OCI-LY1 (cell line): ENCODE data around the gene TESK2.

Source experiments
- H2AFZ ChIP-seq: fragments of 200-600 bp; sonication (generic), shearing (Covaris generic); 2 replicates; pipeline ENCODE4 v1.6.0; 2014; ENCODE audit warnings: antibody characterized with exemption, mild to moderate bottlenecking, low read length
- H3F3A ChIP-seq: fragments of 200-600 bp; sonication (generic), shearing (Covaris generic); 2 replicates; pipeline ENCODE4 v1.6.0; 2014; ENCODE audit warnings: mild to moderate bottlenecking, antibody characterized with exemption, low read length, moderate library complexity; ENCODE audit not compliant: insufficient read depth
- H3K27ac ChIP-seq: fragments of 200-600 bp; sonication (generic); 2 replicates; pipeline ENCODE4 v1.5.1; 2014; ENCODE audit warnings: low read length, mixed run types, mild to moderate bottlenecking, low read depth; ENCODE audit not compliant: poor library complexity, severe bottlenecking
- H3K27me3 ChIP-seq: fragments of 200-600 bp; sonication (generic); 2 replicates; pipeline ENCODE4 v1.6.0; 2014; ENCODE audit warnings: antibody characterized with exemption, mild to moderate bottlenecking, low read length, moderate library complexity; ENCODE audit not compliant: insufficient read depth
- H3K36me3 ChIP-seq: fragments of 200-600 bp; sonication (generic); 2 replicates; pipeline ENCODE4 v1.6.1; 2014; ENCODE audit warnings: mild to moderate bottlenecking, antibody characterized with exemption, low read length, moderate library complexity, mixed read lengths; ENCODE audit not compliant: insufficient read depth
- H3K4me1 ChIP-seq: fragments of 200-600 bp; sonication (generic); 2 replicates; pipeline ENCODE4 v1.5.1; 2014; ENCODE audit warnings: mild to moderate bottlenecking, low read length, moderate library complexity; ENCODE audit not compliant: insufficient read depth, severe bottlenecking
- H3K4me2 ChIP-seq: fragments of 200-600 bp; sonication (generic), shearing (Covaris generic); 2 replicates; pipeline ENCODE4 v1.6.1; 2014; ENCODE audit warnings: low read length
- H3K4me3 ChIP-seq: fragments of 200-600 bp; sonication (generic); 2 replicates; pipeline ENCODE4 v1.5.1; 2014; ENCODE audit warnings: low read length, low read depth, mild to moderate bottlenecking, mixed read lengths; ENCODE audit not compliant: poor library complexity, severe bottlenecking
- H3K79me2 ChIP-seq: fragments of 200-600 bp; shearing (Covaris generic); 2 replicates; pipeline ENCODE4 v1.6.1; 2016; ENCODE audit warnings: mixed run types, low read length, mixed read lengths; ENCODE audit not compliant: insufficient read depth
- H3K9ac ChIP-seq: fragments of 200-600 bp; sonication (generic), shearing (Covaris generic); 2 replicates; pipeline ENCODE4 v1.6.1; 2014; ENCODE audit warnings: mild to moderate bottlenecking, low read length, mixed read lengths
- H3K9me2 ChIP-seq: fragments of 200-600 bp; sonication (generic), shearing (Covaris generic); 2 replicates; pipeline ENCODE4 v1.6.1; 2014; ENCODE audit warnings: low read depth, mild to moderate bottlenecking, low read length, mixed read lengths
- H3K9me3 ChIP-seq: fragments of 200-600 bp; shearing (Covaris generic); 2 replicates; pipeline ENCODE4 v1.6.1; 2014; ENCODE audit warnings: low read length, mixed read lengths
- H4K20me1 ChIP-seq: fragments of 200-600 bp; sonication (generic), shearing (Covaris generic); 2 replicates; pipeline ENCODE4 v1.6.0; 2016; ENCODE audit warnings: mild to moderate bottlenecking, low read length; ENCODE audit not compliant: insufficient read depth
- EZH2 ChIP-seq: fragments of 200-600 bp; sonication (generic), shearing (Covaris generic); IDR thresholded peaks from 2 replicates; pipeline ENCODE4 v1.8.0; 2017; ENCODE audit warnings: borderline replicate concordance, mixed run types, mild to moderate bottlenecking, antibody characterized with exemption, low read length, moderate library complexity, mixed read lengths
- TF ChIP-seq, protein P1 (sequence below): fragments of 200-600 bp; sonication (generic), shearing (Covaris generic); IDR thresholded peaks from 2 replicates; pipeline ENCODE4 v1.5.1; 2017; ENCODE audit warnings: mild to moderate bottlenecking, antibody characterized with exemption, low read length, moderate library complexity, mixed read lengths

Gene TESK2

DNA sequence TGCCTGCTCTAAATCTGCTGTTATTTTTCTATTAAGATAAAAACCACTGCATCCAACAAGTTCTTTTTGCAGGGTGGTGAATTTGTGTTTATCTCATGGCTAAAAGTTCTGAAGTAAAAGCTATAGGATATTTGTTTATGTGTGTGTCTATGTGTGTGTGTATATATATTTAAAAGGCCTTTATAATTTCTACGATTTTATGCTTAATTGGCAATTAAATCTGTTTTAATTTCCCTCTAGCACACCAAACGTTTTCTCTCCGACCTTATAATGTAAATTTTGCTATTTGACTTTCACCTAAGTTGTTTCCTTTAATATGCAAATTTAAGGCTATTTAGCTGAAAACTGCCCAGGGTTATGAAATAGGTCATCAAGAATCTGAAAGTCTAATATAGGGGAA, 184.1 kb downstream of the TESK2 start:
- H3K27me3 ChIP-seq, result no peaks in the 10 kb centered on the region
- H3K4me1 ChIP-seq, result peaks cover 40% of the 10 kb centered on the region
- H3K9ac ChIP-seq, result no peak overlapping the region; the same call in 1 of the 2 replicates
- H3K4me2 ChIP-seq, result peak overlapping the region; percentile 46; the same call in 1 of the 2 replicates
- no peak overlapping the region for H3K4me3 ChIP-seq
- H4K20me1 ChIP-seq, result no peaks in the 10 kb centered on the region
- no peaks in the 10 kb centered on the region for H3K9me3 ChIP-seq
- no peak for TF ChIP-seq EZH2
- TF ChIP-seq, protein P1, sequence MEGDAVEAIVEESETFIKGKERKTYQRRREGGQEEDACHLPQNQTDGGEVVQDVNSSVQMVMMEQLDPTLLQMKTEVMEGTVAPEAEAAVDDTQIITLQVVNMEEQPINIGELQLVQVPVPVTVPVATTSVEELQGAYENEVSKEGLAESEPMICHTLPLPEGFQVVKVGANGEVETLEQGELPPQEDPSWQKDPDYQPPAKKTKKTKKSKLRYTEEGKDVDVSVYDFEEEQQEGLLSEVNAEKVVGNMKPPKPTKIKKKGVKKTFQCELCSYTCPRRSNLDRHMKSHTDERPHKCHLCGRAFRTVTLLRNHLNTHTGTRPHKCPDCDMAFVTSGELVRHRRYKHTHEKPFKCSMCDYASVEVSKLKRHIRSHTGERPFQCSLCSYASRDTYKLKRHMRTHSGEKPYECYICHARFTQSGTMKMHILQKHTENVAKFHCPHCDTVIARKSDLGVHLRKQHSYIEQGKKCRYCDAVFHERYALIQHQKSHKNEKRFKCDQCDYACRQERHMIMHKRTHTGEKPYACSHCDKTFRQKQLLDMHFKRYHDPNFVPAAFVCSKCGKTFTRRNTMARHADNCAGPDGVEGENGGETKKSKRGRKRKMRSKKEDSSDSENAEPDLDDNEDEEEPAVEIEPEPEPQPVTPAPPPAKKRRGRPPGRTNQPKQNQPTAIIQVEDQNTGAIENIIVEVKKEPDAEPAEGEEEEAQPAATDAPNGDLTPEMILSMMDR, result no peak
- peak overlapping the region; percentile 69 for H3K27ac ChIP-seq
- H3F3A ChIP-seq, result no peaks in the 10 kb centered on the region
- no peaks in the 10 kb centered on the region for H3K9me2 ChIP-seq
- H2AFZ ChIP-seq, result 0 out of 2 replicates have a peak overlapping the region, but pooled peaks have one; percentile 34
- H3K36me3 ChIP-seq, result no peaks in the 10 kb centered on the region
- H3K79me2 ChIP-seq, result no peaks in the 10 kb centered on the region

DNA sequence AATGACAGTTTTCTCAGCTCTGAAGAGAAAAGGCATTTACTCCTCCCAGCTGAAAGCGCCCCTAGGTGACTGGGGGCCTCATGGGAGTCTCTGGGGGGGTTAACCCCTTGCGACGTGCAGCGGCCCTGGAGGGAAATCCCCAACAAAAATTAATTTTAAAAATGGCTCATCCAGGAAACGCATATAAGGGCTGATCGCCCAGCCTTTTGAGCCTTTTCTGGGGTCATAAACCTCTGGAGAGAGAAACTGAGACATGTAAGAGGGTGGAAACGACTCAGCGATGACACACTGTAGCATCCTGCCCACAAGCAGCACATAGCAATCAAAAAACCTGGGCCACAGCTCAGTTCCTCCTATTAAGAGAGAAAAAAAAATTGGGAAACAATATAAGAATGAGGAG, 184.6 kb downstream of the TESK2 start:
- no peak overlapping the region; the same call in 1 of the 2 replicates for H2AFZ ChIP-seq
- H3K9ac ChIP-seq, result peak overlapping the region; percentile 22
- H3F3A ChIP-seq, result no peaks in the 10 kb centered on the region
- no peaks in the 10 kb centered on the region for H3K27me3 ChIP-seq
- no peaks in the 10 kb centered on the region for H3K9me3 ChIP-seq
- TF ChIP-seq EZH2, result no peak
- TF ChIP-seq, protein P1, result no peak
- no peaks in the 10 kb centered on the region for H4K20me1 ChIP-seq
- H3K4me2 ChIP-seq, result peak overlapping the region; percentile 46
- no peaks in the 10 kb centered on the region for H3K9me2 ChIP-seq
- no peaks in the 10 kb centered on the region for H3K36me3 ChIP-seq
- H3K4me3 ChIP-seq, result peak overlapping the region; percentile 9
- no peaks in the 10 kb centered on the region for H3K79me2 ChIP-seq
- peak overlapping the region; percentile 69 for H3K27ac ChIP-seq
- H3K4me1 ChIP-seq, result peaks cover 40% of the 10 kb centered on the region

DNA sequence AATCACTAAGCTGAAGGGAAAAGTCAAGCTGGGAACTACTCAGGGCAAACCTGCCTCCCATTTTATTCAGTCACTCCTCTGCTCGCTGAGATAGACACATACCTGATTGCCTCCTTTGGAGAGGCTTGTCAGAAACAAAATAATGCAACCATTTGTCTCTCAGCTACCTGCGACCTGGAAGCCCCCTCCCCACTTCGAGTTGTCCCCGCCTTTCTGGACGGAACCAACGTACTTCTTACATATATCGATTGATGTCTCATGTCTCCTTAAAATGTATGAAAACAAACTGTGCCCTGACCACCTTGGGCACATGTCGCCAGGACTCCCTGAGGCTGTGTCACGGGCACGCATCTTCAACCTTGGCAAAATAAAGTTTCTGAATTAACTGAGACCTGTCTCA, 185.7 kb downstream of the TESK2 start:
- Histone ChIP-seq H3K79me2 (no peaks in the 10 kb centered on the region), H3K36me3 (no peaks in the 10 kb centered on the region), H3F3A (no peaks in the 10 kb centered on the region), H3K27ac (peak overlapping the region; percentile 69), H3K4me3 (no peak overlapping the region), H3K9ac (no peak overlapping the region), H4K20me1 (no peaks in the 10 kb centered on the region), H3K4me1 (peaks cover 40% of the 10 kb centered on the region), H3K27me3 (no peaks in the 10 kb centered on the region), H3K4me2 (no peak overlapping the region), H3K9me2 (no peaks in the 10 kb centered on the region), H3K9me3 (no peaks in the 10 kb centered on the region), H2AFZ (no peak overlapping the region)
- TF ChIP-seq EZH2, result no peak
- TF ChIP-seq, protein P1, result no peak
